Lung (tissue), 12 donors: ENCODE measurements around the gene NT5DC2. TPM values are rescaled to one million over a fixed set of nuclear protein-coding genes. Genes with fewer than 3 reads are reported as not detected.

Experiments used
- ATAC-seq: fragments of 200-7000 bp; cut with Tn5 transposase; one replicate; pipeline ENCODE4 v1.9.1; 2020; ENCODE audit warnings: moderate number of reproducible peaks; ENCODE audit not compliant: insufficient read depth, low FRiP score
- DNase-seq, 3 donors: peaks; one replicate each; pipeline ENCODE4 v3.0.0-alpha.2; 2013 to 2017
- H3K27ac ChIP-seq, 2 donors: one replicate each; pipeline ENCODE4 v1.5.1; 2013; ENCODE audit warnings: mild to moderate bottlenecking in 2 of 2, moderate library complexity in 2 of 2, control low read depth in 1 of 2, inconsistent platforms in 1 of 2, low read depth in 1 of 2, low read length in 1 of 2
- H3K27me3 ChIP-seq, 3 donors: one replicate each; pipeline ENCODE4 v1.5.1; 2013; ENCODE audit warnings: low read length in 2 of 3; ENCODE audit not compliant: control insufficient read depth in 3 of 3, insufficient read depth in 3 of 3
- H3K36me3 ChIP-seq, 4 donors: one replicate each; pipeline ENCODE4 v1.5.1; 2013; ENCODE audit warnings: low read length in 4 of 4, mild to moderate bottlenecking in 1 of 4, moderate library complexity in 1 of 4; ENCODE audit not compliant: control insufficient read depth in 4 of 4, insufficient read depth in 4 of 4
- H3K4me1 ChIP-seq, 5 donors: one replicate each; pipeline ENCODE4 v1.5.1; 2013; ENCODE audit warnings: low read length in 5 of 5, mild to moderate bottlenecking in 2 of 5, moderate library complexity in 1 of 5; ENCODE audit not compliant: control insufficient read depth in 5 of 5, insufficient read depth in 5 of 5
- H3K4me3 ChIP-seq: one replicate; pipeline ENCODE4 v1.5.1; 2013; ENCODE audit warnings: mild to moderate bottlenecking, control low read depth, moderate library complexity
- H3K9ac ChIP-seq, 2 donors: one replicate each; pipeline ENCODE4 v1.5.1; 2013; ENCODE audit warnings: low read length in 2 of 2, control low read depth in 1 of 2; ENCODE audit not compliant: insufficient read depth in 1 of 2
- H3K9me3 ChIP-seq, 4 donors: one replicate each; pipeline ENCODE4 v1.5.1; 2013; ENCODE audit warnings: low read length in 3 of 4, mild to moderate bottlenecking in 1 of 4, moderate library complexity in 1 of 4; ENCODE audit not compliant: control insufficient read depth in 4 of 4, insufficient read depth in 3 of 4
- CTCF ChIP-seq: IDR thresholded peaks from 2 replicates; pipeline ENCODE4 v1.5.1; 2012; ENCODE audit warnings: mild to moderate bottlenecking; ENCODE audit errors: control extremely low read depth, extremely low read depth
- WGBS, 2 donors: extraction: QIAGEN DNeasy Blood & Tissue Kit; methylation state at CpG; one replicate each; pipeline ENCODE4 v1.1.7; 2013; 5-methylcytosine and 5-hydroxymethylcytosine counted together
- polyA plus RNA-seq, 2 donors: library from polyadenylated mRNA; stranded (reverse); fragments of 200-250 nt; gene quantifications; one replicate each; pipeline ENCODE4 v1.2.1, GENCODE V29; 2013
- total RNA-seq, 2 donors: library from RNA; depleted of rRNA in 1 of 2; stranded (reverse); fragments of >200 nt in 1 of 2; gene quantifications; one replicate each; pipeline ENCODE4 v1.2.1, GENCODE V29; 2014 to 2021
- donor health status: control.
- donor health status: control.
- donor health status: Bipolar disorder and iron deficiency.
- donor health status: healthy.
- donor health status: DM: yes; HTN: yes; CAD: no.

The NT5DC2 gene
- total and polyA plus RNA-seq, 4 donors = 32.7 to 85.6 (median 51.2) TPM

- H3K36me3 ChIP-seq = peaks cover 3 to 11% (median 8%) of the 10 kb centered on the region in 4 donors
- no peak for TF ChIP-seq CTCF
- no peaks in the 10 kb centered on the region for H3K27me3 ChIP-seq
- H3K4me3 ChIP-seq = no peak overlapping the region
- no peak overlapping the region for H3K9ac ChIP-seq
- H3K27ac ChIP-seq = no peak overlapping the region
- 89 to 91% methylated on average over 4 of the region's 4 CpGs for WGBS, 2 donors
- ATAC-seq (no peak), DNase-seq (no peak)
- no peaks in the 10 kb centered on the region for H3K4me1 ChIP-seq
- H3K9me3 ChIP-seq = no peaks in the 10 kb centered on the region
Observed at GRCh38 chr3:52570076-52570475, 36.4 kb upstream of the NT5DC2 start.

- Histone ChIP-seq H3K9me3 (no peaks in the 10 kb centered on the region), H3K4me3 (no peak overlapping the region), H3K27ac (no peak overlapping the region), H3K9ac (no peak overlapping the region), H3K27me3 (no peaks in the 10 kb centered on the region), H3K4me1 (no peaks in the 10 kb centered on the region), H3K36me3 (peaks cover 6 to 16% (median 12%) of the 10 kb centered on the region in 4 donors)
- WGBS, 2 donors = 95 to 98% methylated on average over 2 of the region's 2 CpGs
- no peak for DNase-seq
- ATAC-seq = no peak
- no peak for TF ChIP-seq CTCF
Observed at GRCh38 chr3:52568069-52568468, 34.4 kb upstream of the NT5DC2 start.

GRCh38 chr3:52563984-52564383, 30.3 kb upstream of the NT5DC2 start:
- 36 to 70% methylated on average over 2 of the region's 2 CpGs for WGBS, 2 donors
- peaks cover 0 to 1% (median 0%) of the 10 kb centered on the region in 5 donors for H3K4me1 ChIP-seq
- H3K4me3 ChIP-seq = no peak overlapping the region
- peaks cover 10 to 33% (median 27%) of the 10 kb centered on the region in 4 donors for H3K36me3 ChIP-seq
- no peak overlapping the region for H3K9ac ChIP-seq
- H3K27me3 ChIP-seq = no peaks in the 10 kb centered on the region
- peak overlapping the region in 1 of 2 donors; percentile 63 for H3K27ac ChIP-seq
- DNase-seq (no peak), ATAC-seq (no peak)
- TF ChIP-seq CTCF = no peak
- H3K9me3 ChIP-seq = no peaks in the 10 kb centered on the region
